ENCODE measurements around the gene RNU5B-1. TPM values are rescaled to one million over a fixed set of nuclear protein-coding genes. Genes with fewer than 3 reads are reported as not detected.

The RNU5B-1 gene
- total and polyA plus RNA-seq, 2 of the 4 experiments (the other 2 are of a cell fraction): not detected

- H2AK5ac ChIP-seq (ENCODE audit: low read depth, low read length): no peak overlapping the region
- no peaks in the 10 kb centered on the region for H4K20me1 ChIP-seq (ENCODE audit: insufficient read depth, low read length)
- H3K9me3 ChIP-seq (ENCODE audit: control insufficient read depth, insufficient read depth, low read length): no peaks in the 10 kb centered on the region
- H3K4ac ChIP-seq (ENCODE audit: low read depth, low read length): no peak overlapping the region
- DNase-seq (no peak), ATAC-seq (ENCODE audit: low read depth) (no peak)
- CTCF ChIA-PET: no interaction called here
- H3K56ac ChIP-seq (ENCODE audit: extremely low read depth, insufficient read depth, low read length): no peak overlapping the region
- POLR2A ChIA-PET (ENCODE audit: unreplicated experiment): no interaction called here
- in situ Hi-C loops (cut with MboI; ENCODE audit: low sequenced_read_pairs) (no loop called here), intact Hi-C loops (cut with micrococcal nuclease) (no loop called here), dilution Hi-C loops (cut with HindIII; ENCODE audit: low sequenced_read_pairs, unreplicated experiment) (no loop called here)
- H3K9me1 ChIP-seq (ENCODE audit: insufficient read depth, low read length): no peaks in the 10 kb centered on the region
- H2BK15ac ChIP-seq (ENCODE audit: low read depth, low read length): no peak overlapping the region
- H3K18ac ChIP-seq (ENCODE audit: low read depth, low read length): no peak overlapping the region
- H2AK9ac ChIP-seq (replicated peaks; ENCODE audit: low read depth, low read length, poor library complexity): no peak overlapping the region
- peaks cover 70% of the 10 kb centered on the region for H3K27me3 ChIP-seq (ENCODE audit: control insufficient read depth, insufficient read depth, low read length)
- H3K36me3 ChIP-seq (ENCODE audit: control insufficient read depth, insufficient read depth, low read length): no peaks in the 10 kb centered on the region
- no peaks in the 10 kb centered on the region for H3K4me1 ChIP-seq (ENCODE audit: control insufficient read depth, insufficient read depth, low read length)
- no peak overlapping the region for H4K91ac ChIP-seq (ENCODE audit: insufficient read depth, low read depth, low read length)
- peak overlapping the region; percentile 5 for H2AFZ ChIP-seq (replicated peaks; ENCODE audit: low read length, poor library complexity)
- H3K79me1 ChIP-seq (ENCODE audit: low read depth in 1 of 2, low read length in 2 of 2): no peaks in the 10 kb centered on the region
- no peak overlapping the region for H3K4me2 ChIP-seq (ENCODE audit: low read depth, low read length)
- TF ChIP-seq CEBPB (IDR thresholded peaks at IDR 0.05; ENCODE audit: low read depth, low read length) (no peak), NFE2L2 (IDR thresholded peaks at IDR 0.05; ENCODE audit: low read depth, low read length) (no peak), MAZ (IDR thresholded peaks at IDR 0.05; ENCODE audit: borderline replicate concordance, low read depth, low read length) (no peak), FOS (IDR thresholded peaks at IDR 0.05; ENCODE audit: low read depth, low read length) (no peak), CTCF (conservative IDR thresholded peaks at IDR 0.05; ENCODE audit: low read depth, low read length) (no peak), USF2 (IDR thresholded peaks at IDR 0.05; ENCODE audit: low read depth, low read length) (no peak), POLR2A (IDR thresholded peaks at IDR 0.05; ENCODE audit: low read depth, low read length) (no peak), BHLHE40 (IDR thresholded peaks at IDR 0.05; ENCODE audit: low read depth, low read length) (no peak), CHD1 (IDR thresholded peaks at IDR 0.05; ENCODE audit: low read depth, low read length) (no peak), ELK1 (IDR thresholded peaks at IDR 0.05; ENCODE audit: borderline replicate concordance, low read depth, low read length) (no peak), MAFK (IDR thresholded peaks at IDR 0.05; ENCODE audit: low read depth, low read length) (no peak), MXI1 (IDR thresholded peaks at IDR 0.05; ENCODE audit: borderline replicate concordance, low read depth, low read length) (no peak), SMC3 (IDR thresholded peaks at IDR 0.05; ENCODE audit: low read depth, low read length) (no peak), RAD21 (IDR thresholded peaks at IDR 0.05; ENCODE audit: low read length) (no peak), RCOR1 (IDR thresholded peaks at IDR 0.05; ENCODE audit: insufficient replicate concordance, low read length) (no peak), RFX5 (IDR thresholded peaks at IDR 0.05; ENCODE audit: low read depth, low read length) (no peak)
- no peak overlapping the region for H4K8ac ChIP-seq (ENCODE audit: low read depth in 2 of 2, low read length in 2 of 2)
- no peak overlapping the region for H3K14ac ChIP-seq (replicated peaks; ENCODE audit: low read depth, low read length)
- WGBS, 2 experiments (ENCODE audit: extremely low coverage in 2 of 2, insufficient read length in 1 of 2): 82% methylated on average over 3 of the region's 19 CpGs; no CpG with 5 or more reads in 1 of the 2 experiments
- no peak overlapping the region for H2BK20ac ChIP-seq (ENCODE audit: low read depth, low read length)
- no peak overlapping the region for H4K5ac ChIP-seq (ENCODE audit: low read depth, low read length)
- H3K27ac ChIP-seq (ENCODE audit: insufficient read depth, low read length): no peak overlapping the region
- no peak overlapping the region for H2BK120ac ChIP-seq (ENCODE audit: low read depth, low read length)
- no peak overlapping the region for H3K9ac ChIP-seq (ENCODE audit: low read depth, low read length)
- H2BK5ac ChIP-seq (ENCODE audit: low read depth, low read length, poor library complexity, severe bottlenecking): no peak overlapping the region
- no TSS peak for BruUV-seq (replicated peaks)
- no peak overlapping the region for H3K4me3 ChIP-seq (ENCODE audit: insufficient read depth, low read depth, low read length)
- H3K23ac ChIP-seq (ENCODE audit: low read depth, low read length): no peak overlapping the region
These were observed 31.0 kb downstream of the RNU5B-1 start for GRCh38 chr15:65335278-65336055.
